IPS-20b (cell line): ENCODE results near the gene TNFAIP2.
A peak's percentile ranks its signal among the peaks of the same experiment; 100 is the strongest.

Source experiments
- H3K27ac ChIP-seq: one replicate; pipeline ENCODE4 v1.5.1; 2013; ENCODE audit warnings: low read length
- H3K27me3 ChIP-seq: 2 replicates; pipeline ENCODE4 v1.6.1; 2013; ENCODE audit warnings: mild to moderate bottlenecking, low read length, inconsistent platforms; ENCODE audit not compliant: insufficient read depth
- H3K36me3 ChIP-seq: 2 replicates; pipeline ENCODE4 v1.6.1; 2013; ENCODE audit warnings: low read depth, mild to moderate bottlenecking, inconsistent platforms, low read length, moderate library complexity; ENCODE audit not compliant: insufficient read depth
- H3K4me1 ChIP-seq: 2 replicates; pipeline ENCODE4 v1.6.1; 2013; ENCODE audit warnings: mild to moderate bottlenecking, control low read depth, inconsistent platforms, low read length, moderate library complexity; ENCODE audit not compliant: insufficient read depth
- H3K4me3 ChIP-seq: 2 replicates; pipeline ENCODE4 v1.5.1; 2013; ENCODE audit warnings: mild to moderate bottlenecking, low read length, inconsistent platforms
- H3K9ac ChIP-seq: 2 replicates; pipeline ENCODE4 v1.6.1; 2013; ENCODE audit warnings: low read depth, mild to moderate bottlenecking, inconsistent platforms, low read length, moderate library complexity
- H3K9me3 ChIP-seq: 2 replicates; pipeline ENCODE4 v1.6.1; 2013; ENCODE audit warnings: mild to moderate bottlenecking, low read depth, low read length, inconsistent platforms; ENCODE audit not compliant: insufficient read depth

The TNFAIP2 gene

GRCh38 chr14:103087343-103087835 lies 35.9 kb upstream of the TNFAIP2 start:
- H3K9me3 ChIP-seq = no peaks in the 10 kb centered on the region
- H3K27me3 ChIP-seq = peaks cover 52% of the 10 kb centered on the region
- no peaks in the 10 kb centered on the region for H3K4me1 ChIP-seq
- H3K4me3 ChIP-seq = no peak overlapping the region
- no peaks in the 10 kb centered on the region for H3K36me3 ChIP-seq
- no peak overlapping the region for H3K27ac ChIP-seq
- H3K9ac ChIP-seq = no peak overlapping the region

DNA sequence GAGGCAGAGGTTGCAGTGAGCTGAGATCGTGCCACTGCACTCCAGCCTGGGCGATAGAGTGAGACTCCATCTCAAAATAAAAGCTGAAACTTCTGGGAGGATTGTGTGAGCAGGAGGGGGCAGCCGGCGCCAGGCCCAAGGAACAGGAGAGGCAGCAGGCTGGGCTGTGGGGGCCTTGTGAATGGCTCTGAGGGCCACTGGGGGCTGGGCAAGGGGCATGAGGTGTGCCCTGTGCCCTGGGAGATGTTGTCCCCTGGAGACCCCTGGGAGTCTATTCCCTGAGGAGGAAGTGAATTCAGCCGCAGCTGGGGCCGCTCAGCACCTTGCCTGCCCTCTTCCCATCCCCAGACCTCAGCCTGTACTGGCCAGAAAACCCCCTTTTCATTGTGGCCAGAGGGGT lies 34.3 kb upstream of the TNFAIP2 start:
- Histone ChIP-seq H3K4me3 (no peak overlapping the region), H3K27ac (no peak overlapping the region), H3K9me3 (no peaks in the 10 kb centered on the region), H3K9ac (no peak overlapping the region), H3K4me1 (no peaks in the 10 kb centered on the region), H3K27me3 (peaks cover 38% of the 10 kb centered on the region), H3K36me3 (no peaks in the 10 kb centered on the region)

DNA sequence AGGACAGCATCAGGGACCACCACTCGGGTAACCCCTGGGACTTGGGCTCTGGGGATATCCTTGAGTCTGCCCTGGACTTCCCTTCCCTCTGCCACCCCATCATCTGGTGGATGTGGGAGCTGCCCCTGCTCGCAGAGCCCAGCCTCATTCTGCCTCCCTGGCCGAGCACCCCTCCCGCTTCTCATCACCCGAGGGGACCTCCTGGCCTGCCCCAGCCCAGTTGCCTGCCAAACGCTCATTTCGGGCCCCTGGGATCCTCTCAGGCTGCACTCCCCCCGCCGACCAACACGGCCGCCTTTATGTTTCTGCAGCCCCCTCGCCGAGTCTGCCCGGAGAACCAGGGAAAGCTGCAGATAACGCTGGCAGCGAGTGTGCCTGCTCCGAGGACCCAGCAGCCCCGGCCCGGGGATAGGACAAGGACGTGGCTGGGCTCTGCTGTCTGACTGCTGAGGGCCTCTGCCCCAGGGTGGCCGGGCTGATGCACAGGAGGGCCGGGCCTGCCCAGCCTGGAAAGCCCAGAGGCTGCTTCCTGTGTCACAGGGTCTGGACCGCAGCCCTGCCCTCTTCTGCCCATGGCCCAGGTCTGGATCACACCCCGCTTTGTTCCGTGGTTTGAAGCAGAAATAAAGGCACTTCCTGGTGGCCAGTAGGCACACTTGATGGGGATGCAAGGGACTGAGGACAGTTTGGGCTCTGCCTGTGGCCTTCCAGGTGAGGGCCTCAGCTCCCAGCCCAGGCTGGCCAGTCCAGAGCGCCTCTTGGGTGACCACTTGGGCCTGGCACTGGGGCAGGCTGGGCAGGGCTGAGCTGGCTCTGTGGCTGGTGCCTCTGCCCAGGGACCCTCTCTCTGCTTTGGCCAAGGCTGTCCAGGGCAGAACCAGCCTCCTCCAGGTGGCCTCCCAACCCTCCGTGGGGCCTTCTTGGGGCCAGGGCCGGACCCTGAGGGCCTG lies 33.6 kb upstream of the TNFAIP2 start:
- no peak overlapping the region for H3K27ac ChIP-seq
- no peak overlapping the region for H3K4me3 ChIP-seq
- H3K4me1 ChIP-seq = no peaks in the 10 kb centered on the region
- peaks cover 30% of the 10 kb centered on the region for H3K27me3 ChIP-seq
- no peaks in the 10 kb centered on the region for H3K36me3 ChIP-seq
- no peaks in the 10 kb centered on the region for H3K9me3 ChIP-seq
- H3K9ac ChIP-seq = no peak overlapping the region

GRCh38 chr14:103090481-103091020 lies 32.7 kb upstream of the TNFAIP2 start:
- Histone ChIP-seq H3K9ac (no peak overlapping the region), H3K27me3 (peaks cover 21% of the 10 kb centered on the region), H3K27ac (no peak overlapping the region), H3K4me1 (no peaks in the 10 kb centered on the region), H3K9me3 (no peaks in the 10 kb centered on the region), H3K4me3 (peak overlapping the region; percentile 58; the same call in 1 of the 2 replicates), H3K36me3 (no peaks in the 10 kb centered on the region)

DNA sequence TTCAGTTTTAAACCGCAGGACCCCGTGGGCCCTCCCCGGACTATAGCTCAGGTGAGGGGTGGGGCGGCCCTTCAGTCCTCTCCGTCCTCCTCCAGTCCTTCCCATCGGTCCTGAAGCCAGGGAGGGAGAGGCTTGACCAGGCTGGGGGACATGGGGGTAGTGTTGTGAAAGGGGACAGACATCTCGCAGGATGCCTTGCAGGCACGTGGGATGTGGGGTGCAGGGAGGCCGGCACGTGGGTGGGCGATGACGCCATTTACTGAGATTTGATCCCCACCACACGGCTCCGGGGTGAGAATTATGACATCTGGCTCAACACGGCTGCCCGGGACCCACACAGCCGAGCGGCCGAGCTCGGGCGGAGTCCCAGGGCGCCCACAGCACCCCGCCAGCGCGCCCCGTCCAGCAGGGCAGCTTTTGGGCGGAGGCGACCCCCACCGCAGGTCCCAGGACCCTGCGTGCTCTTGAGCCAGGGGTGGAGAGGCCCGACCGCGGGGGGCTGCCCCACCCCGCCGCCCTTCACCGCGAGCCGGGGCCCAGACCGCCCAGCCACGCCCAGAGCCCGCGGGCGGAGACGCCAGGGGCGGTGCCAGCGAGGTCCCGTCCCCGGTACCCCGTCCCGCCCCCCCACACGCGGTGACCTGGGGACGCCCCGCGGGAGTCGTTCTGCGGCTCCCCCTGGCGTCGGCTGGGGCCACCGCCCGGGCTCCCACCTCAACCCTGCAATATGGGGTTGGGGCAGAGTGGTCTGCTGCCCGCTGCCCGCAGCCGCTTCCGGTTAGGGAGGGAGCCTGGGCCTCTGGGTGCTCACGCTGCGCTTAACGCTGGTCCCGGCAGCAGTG lies 32.0 kb upstream of the TNFAIP2 start:
- Histone ChIP-seq H3K9ac (no peak overlapping the region), H3K9me3 (no peaks in the 10 kb centered on the region), H3K36me3 (no peaks in the 10 kb centered on the region), H3K4me1 (no peaks in the 10 kb centered on the region), H3K27ac (no peak overlapping the region), H3K27me3 (peaks cover 20% of the 10 kb centered on the region), H3K4me3 (peak overlapping the region; percentile 58; the same call in 1 of the 2 replicates)

GRCh38 chr14:103091883-103092222 lies 31.4 kb upstream of the TNFAIP2 start:
- Histone ChIP-seq H3K27ac (no peak overlapping the region), H3K36me3 (no peaks in the 10 kb centered on the region)

GRCh38 chr14:103093856-103094405 lies 29.3 kb upstream of the TNFAIP2 start:
- H3K4me1 ChIP-seq = no peaks in the 10 kb centered on the region
- H3K9ac ChIP-seq = no peak overlapping the region
- H3K27ac ChIP-seq = no peak overlapping the region
- no peaks in the 10 kb centered on the region for H3K9me3 ChIP-seq
- H3K4me3 ChIP-seq = no peak overlapping the region
- H3K36me3 ChIP-seq = no peaks in the 10 kb centered on the region
- peaks cover 20% of the 10 kb centered on the region for H3K27me3 ChIP-seq

More at GRCh38 chr14:103091883-103092222, 31.4 kb upstream of the TNFAIP2 start:
- Histone ChIP-seq H3K27me3 (peaks cover 20% of the 10 kb centered on the region), H3K4me3 (peak overlapping the region; percentile 58; the same call in 1 of the 2 replicates), H3K9me3 (no peaks in the 10 kb centered on the region), H3K9ac (no peak overlapping the region), H3K4me1 (no peaks in the 10 kb centered on the region)

- peaks cover 20% of the 10 kb centered on the region for H3K27me3 ChIP-seq
- H3K27ac ChIP-seq = no peak within 1 kb of the TSS
- H3K9ac ChIP-seq = no peak within 1 kb of the TSS
- no peaks in the 10 kb centered on the region for H3K36me3 ChIP-seq
- no peak within 1 kb of the TSS for H3K4me3 ChIP-seq
- no peaks in the 10 kb centered on the region; the same call in 1 of the 2 replicates for H3K4me1 ChIP-seq
- H3K9me3 ChIP-seq = no peaks in the 10 kb centered on the region
Observed at GRCh38 chr14:103094406-103095209, 28.7 kb upstream of the TNFAIP2 start, which contains the start of gene EXOC3L4. Gene EXOC3L4, plus strand, starts transcription at chr14:103094725. Its CDS starts 5,495 bp downstream, at chr14:103100220.

DNA sequence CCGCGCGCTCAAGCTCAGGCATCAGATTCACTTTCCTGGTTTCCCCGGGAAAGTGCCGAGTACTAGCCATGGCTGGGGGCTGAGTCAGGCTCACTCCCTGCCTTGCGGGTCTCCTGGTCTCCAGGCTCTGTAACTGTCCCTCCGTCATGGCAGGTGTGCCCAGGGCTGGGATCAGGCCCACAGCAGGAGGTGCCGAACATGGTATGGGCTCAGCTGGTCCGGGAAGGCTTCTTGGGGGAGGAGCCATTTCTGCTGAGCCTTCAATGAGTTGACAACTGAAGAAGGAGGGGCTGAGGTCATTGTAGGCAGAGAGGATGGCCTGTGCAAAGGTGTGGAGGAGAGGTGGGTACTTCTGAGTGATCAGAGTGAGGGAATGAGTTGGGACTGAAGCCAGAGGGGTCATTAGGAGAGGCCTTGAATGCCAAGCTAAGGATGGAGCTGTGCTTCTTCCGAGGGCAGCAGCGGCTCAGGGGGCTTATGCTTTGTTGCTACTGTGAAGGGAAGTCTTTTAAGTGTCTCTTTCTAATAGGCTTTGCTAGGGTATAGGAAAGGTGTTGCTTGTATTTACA lies 28.0 kb upstream of the TNFAIP2 start:
- Histone ChIP-seq H3K4me3 (no peak overlapping the region), H3K27ac (no peak overlapping the region)

DNA sequence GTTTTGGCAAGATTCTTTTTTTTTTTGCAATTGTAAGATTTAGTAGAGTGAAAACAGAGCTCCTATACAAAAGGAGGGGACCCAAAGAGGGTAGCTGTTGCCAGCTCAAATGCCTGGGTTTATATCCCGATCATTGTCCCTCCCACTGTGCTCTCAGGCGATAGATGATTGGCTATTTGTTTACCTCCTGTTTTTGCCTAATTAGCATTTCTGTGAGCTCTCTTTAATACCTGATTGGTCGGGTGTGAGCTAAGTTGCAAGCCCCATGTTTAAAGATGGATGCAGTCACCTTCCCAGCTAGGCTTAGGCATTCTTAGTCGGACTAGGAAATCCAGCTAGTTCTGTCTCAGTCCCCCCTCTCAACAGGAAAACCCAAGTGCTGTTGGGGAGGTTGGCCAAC lies 26.9 kb upstream of the TNFAIP2 start:
- no peak overlapping the region for H3K4me3 ChIP-seq
- no peaks in the 10 kb centered on the region; the same call in 1 of the 2 replicates for H3K4me1 ChIP-seq
- H3K36me3 ChIP-seq = no peaks in the 10 kb centered on the region
- peaks cover 11% of the 10 kb centered on the region; the same call in 1 of the 2 replicates for H3K27me3 ChIP-seq
- no peak overlapping the region for H3K9ac ChIP-seq
- no peaks in the 10 kb centered on the region for H3K9me3 ChIP-seq
- H3K27ac ChIP-seq = no peak overlapping the region

More for the DNA sequence above, 28.0 kb upstream of the TNFAIP2 start:
- Histone ChIP-seq H3K4me1 (no peaks in the 10 kb centered on the region; the same call in 1 of the 2 replicates), H3K9me3 (no peaks in the 10 kb centered on the region), H3K36me3 (no peaks in the 10 kb centered on the region), H3K27me3 (peaks cover 15% of the 10 kb centered on the region), H3K9ac (no peak overlapping the region)
